Activated CD4-positive, alpha-beta memory T cell treated with anti-CD3 and anti-CD28 coated beads, Interleukin-2, amount 10 ng/mL, durations not matched to agents 7 days and 5 days (primary cell): ENCODE measurements around the gene METRN. TPM values are rescaled to one million over a fixed set of nuclear protein-coding genes. Genes with fewer than 3 reads are reported as not detected.
A peak's percentile ranks its signal among the peaks of the same experiment; 100 is the strongest.

ENCODE experiments used
- CTCF ChIA-PET: fragments of 350-600 bp; sonication (Branson Sonifier 250); formaldehyde crosslinking; loops from one replicate; lab custom pipeline; 2021; ENCODE audit warnings: antibody characterized with exemption, inconsistent platforms; lab: Charles Lee
- POLR2A ChIA-PET: fragments of 350-600 bp; sonication (Branson Sonifier 250); formaldehyde crosslinking; loops from one replicate; lab custom pipeline; 2021; ENCODE audit warnings: antibody characterized with exemption; lab: Charles Lee
- DNase-seq: peaks from one replicate; pipeline ENCODE4 v3.0.0-alpha.2; 2020
- H3K27ac Mint-ChIP-seq: one replicate; pipeline ENCODE4 v1.8.0; 2021; ENCODE audit warnings: mild to moderate bottlenecking, mixed read lengths
- H3K27me3 Mint-ChIP-seq: one replicate; pipeline ENCODE4 v1.8.0; 2021; ENCODE audit warnings: mixed read lengths
- H3K36me3 Mint-ChIP-seq: one replicate; pipeline ENCODE4 v1.8.0; 2021; ENCODE audit warnings: low read depth, mixed read lengths
- H3K4me1 Mint-ChIP-seq: one replicate; pipeline ENCODE4 v1.8.0; 2021; ENCODE audit warnings: mixed read lengths
- H3K4me3 Mint-ChIP-seq: one replicate; pipeline ENCODE4 v1.8.0; 2021; ENCODE audit warnings: mild to moderate bottlenecking, mixed read lengths
- H3K9me3 Mint-ChIP-seq: one replicate; pipeline ENCODE4 v1.8.0; 2021; ENCODE audit warnings: mixed read lengths
- total RNA-seq, 2 experiments: library from RNA; stranded (reverse); gene quantifications; one replicate each; pipeline ENCODE4 v1.2.3, GENCODE V29; 2021

METRN gene
- total RNA-seq, 2 experiments from 2014 or later, result 4.4 to 6.2 TPM

- peaks cover 12% of the 10 kb centered on the region for H3K4me1 Mint-ChIP-seq
- DNase-seq, result no peak
- peaks cover 13% of the 10 kb centered on the region for H3K36me3 Mint-ChIP-seq
- H3K27me3 Mint-ChIP-seq, result no peaks in the 10 kb centered on the region
- CTCF ChIA-PET, result interaction anchor here (0.8 to 1.4 kb wide), 2 partner anchors 56 to 173 kb away, joined by 3 read pairs; no protein-coding TSS in a partner anchor
- no peak overlapping the region for H3K4me3 Mint-ChIP-seq
- H3K9me3 Mint-ChIP-seq, result no peaks in the 10 kb centered on the region
- POLR2A ChIA-PET, result interaction anchor here (0.9 to 1.3 kb wide), 4 partner anchors 9 to 57 kb away, joined by 3 to 4 read pairs (median 4); partner anchors contain the start of genes CHTF18, CIAO3 and RPUSD1
- H3K27ac Mint-ChIP-seq, result no peak overlapping the region
These were observed 16.0 kb downstream of the METRN start for GRCh38 chr16:730666-731509.

- no peak for DNase-seq
- POLR2A ChIA-PET, result interaction anchor here (1.6 kb wide), 1 partner anchor 11 kb away, joined by 6 read pairs; the partner anchor contains the start of gene ANTKMT
- no peak overlapping the region for H3K4me3 Mint-ChIP-seq
- CTCF ChIA-PET, result interaction anchor here (1.4 kb wide), 1 partner anchor 54 kb away, joined by 3 read pairs; no protein-coding TSS in a partner anchor
- H3K27ac Mint-ChIP-seq, result no peak overlapping the region
- H3K27me3 Mint-ChIP-seq, result no peaks in the 10 kb centered on the region
- peaks cover 21% of the 10 kb centered on the region for H3K36me3 Mint-ChIP-seq
- H3K4me1 Mint-ChIP-seq, result peaks cover 21% of the 10 kb centered on the region
- no peaks in the 10 kb centered on the region for H3K9me3 Mint-ChIP-seq
These were observed 17.4 kb downstream of the METRN start for GRCh38 chr16:732332-732731.

DNA sequence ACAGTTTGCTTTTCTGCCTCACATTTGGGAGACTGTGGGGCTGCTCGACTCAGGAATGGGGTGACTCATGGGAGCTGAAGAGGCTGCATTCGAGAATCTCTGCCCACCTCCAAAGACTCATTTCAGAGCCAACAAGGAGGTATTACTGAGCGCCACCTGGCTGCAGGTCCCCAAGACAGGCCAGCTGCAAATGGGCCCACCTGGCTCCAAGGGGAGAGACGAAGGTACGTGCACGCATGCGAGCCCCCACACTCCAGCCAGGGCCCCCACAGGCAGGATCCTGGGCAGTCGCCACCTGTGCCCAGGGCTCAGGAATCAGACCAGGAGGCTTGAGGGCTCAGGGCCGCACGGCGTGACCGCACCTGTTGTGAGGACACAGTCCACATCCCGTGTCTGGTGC, 18.0 kb downstream of the METRN start:
- Mint-ChIP-seq H3K4me1 (peaks cover 25% of the 10 kb centered on the region), H3K9me3 (no peaks in the 10 kb centered on the region), H3K36me3 (peaks cover 24% of the 10 kb centered on the region), H3K4me3 (no peak overlapping the region), H3K27ac (no peak overlapping the region), H3K27me3 (no peaks in the 10 kb centered on the region)
- ChIA-PET POLR2A (interaction anchor here (1.6 kb wide), 1 partner anchor 11 kb away, joined by 6 read pairs; the partner anchor contains the start of gene ANTKMT), CTCF (interaction anchor here (1.2 kb wide), 1 partner anchor 16 kb away, joined by 3 read pairs; no protein-coding TSS in a partner anchor)
- DNase-seq, result no peak

- Mint-ChIP-seq H3K4me3 (no peak overlapping the region), H3K36me3 (peaks cover 26% of the 10 kb centered on the region), H3K27me3 (no peaks in the 10 kb centered on the region), H3K27ac (no peak overlapping the region), H3K4me1 (peaks cover 27% of the 10 kb centered on the region), H3K9me3 (no peaks in the 10 kb centered on the region)
- CTCF ChIA-PET, result interaction anchor here (1.2 kb wide), 1 partner anchor 16 kb away, joined by 3 read pairs; no protein-coding TSS in a partner anchor
- no peak for DNase-seq
- POLR2A ChIA-PET, result interaction anchor here (1.6 kb wide), 1 partner anchor 12 kb away, joined by 6 read pairs; the partner anchor contains the start of gene ANTKMT
These were observed 18.7 kb downstream of the METRN start for GRCh38 chr16:733382-734207.

- Mint-ChIP-seq H3K4me3 (no peak overlapping the region), H3K9me3 (no peaks in the 10 kb centered on the region), H3K27me3 (no peaks in the 10 kb centered on the region), H3K4me1 (peaks cover 31% of the 10 kb centered on the region), H3K27ac (no peak overlapping the region), H3K36me3 (peaks cover 30% of the 10 kb centered on the region)
- ChIA-PET POLR2A (interaction anchor here (1.8 kb wide), 1 partner anchor 10 kb away, joined by 5 read pairs; no protein-coding TSS in a partner anchor), CTCF (interaction anchor here (0.6 to 1.2 kb wide), 2 partner anchors 17 to 22 kb away, joined by 3 read pairs; no protein-coding TSS in a partner anchor)
- DNase-seq, result no peak
These were observed 19.5 kb downstream of the METRN start for GRCh38 chr16:734208-734980.

DNA sequence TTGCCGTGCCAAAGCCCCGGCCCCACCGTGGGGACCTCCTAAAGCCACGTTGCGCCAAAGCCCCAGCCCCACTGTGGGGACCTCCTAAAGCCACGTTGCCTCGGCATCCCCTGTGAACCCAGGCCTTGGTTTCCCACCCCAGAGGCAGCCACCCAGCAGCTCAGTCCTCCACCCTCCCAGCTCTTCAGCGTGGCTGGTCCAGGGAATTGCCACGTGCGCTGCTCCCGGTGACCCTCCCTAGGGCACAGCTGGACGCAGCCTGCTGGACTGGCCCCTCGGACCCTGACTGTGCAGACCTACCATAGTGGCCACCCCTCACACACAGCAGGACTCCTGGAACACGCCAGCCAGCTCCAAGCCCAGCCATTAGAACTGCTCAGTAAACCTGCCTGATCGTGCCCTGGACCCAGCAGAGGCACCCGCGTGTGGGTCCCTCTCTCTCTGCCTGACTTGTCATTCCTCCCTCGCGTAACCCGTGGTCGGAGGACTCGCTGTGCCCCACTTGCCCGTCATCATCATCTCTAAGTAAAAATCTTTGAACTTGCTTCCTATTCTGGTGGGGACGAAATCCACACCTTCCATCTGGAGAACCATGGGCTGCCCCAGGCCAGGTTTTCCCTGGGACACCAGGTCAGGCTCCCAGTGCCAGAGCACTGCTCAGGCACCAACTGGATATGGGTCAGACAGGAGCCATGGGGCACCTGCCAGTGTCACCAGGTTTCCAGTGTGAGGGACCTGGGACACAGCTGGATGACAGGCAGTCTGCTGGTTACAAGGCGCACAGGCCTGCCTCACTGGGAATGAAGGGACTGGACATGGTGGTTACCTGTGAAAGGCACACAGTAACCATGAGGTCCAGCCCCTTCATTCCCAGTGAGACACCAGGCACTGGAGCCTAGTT, 20.3 kb downstream of the METRN start:
- Mint-ChIP-seq H3K9me3 (no peaks in the 10 kb centered on the region), H3K36me3 (peaks cover 32% of the 10 kb centered on the region), H3K27ac (peak overlapping the region; percentile 57), H3K27me3 (no peaks in the 10 kb centered on the region), H3K4me3 (no peak overlapping the region), H3K4me1 (peaks cover 36% of the 10 kb centered on the region)
- ChIA-PET CTCF (interaction anchor here (0.6 to 1.5 kb wide), 6 partner anchors 10 to 28 kb away, joined by 3 to 8 read pairs (median 5); partner anchors contain the start of genes ANTKMT and METRN), POLR2A (interaction anchor here (1.1 to 1.8 kb wide), 3 partner anchors 11 to 40 kb away, joined by 3 to 5 read pairs (median 4); partner anchors contain the start of gene ANTKMT)
- DNase-seq, result no peak

DNA sequence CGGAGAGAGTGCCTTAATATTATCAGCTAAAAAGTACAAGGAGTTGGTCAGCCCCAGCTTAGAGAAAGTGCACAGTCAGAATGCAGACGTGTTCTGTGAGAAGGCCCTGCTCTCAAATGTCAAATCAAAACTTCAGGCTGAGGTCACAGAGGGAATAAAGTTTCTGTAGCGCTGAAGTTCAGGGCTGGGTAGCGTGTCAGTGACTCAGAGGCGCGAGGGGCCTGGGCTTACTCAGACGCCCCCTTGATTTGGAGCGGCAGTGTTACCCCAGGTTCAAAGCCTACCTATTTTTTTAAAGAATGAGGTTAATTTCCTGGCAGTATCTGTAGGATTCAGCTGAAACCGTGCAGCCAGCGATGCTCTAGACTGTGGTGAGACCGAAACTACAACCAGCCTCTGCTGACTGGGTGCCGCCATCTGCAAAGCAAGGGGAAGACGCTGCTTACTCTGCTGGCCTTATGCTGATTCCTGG, 21.1 kb downstream of the METRN start:
- peaks cover 36% of the 10 kb centered on the region for H3K4me1 Mint-ChIP-seq
- ChIA-PET POLR2A (interaction anchor here (0.8 to 1.8 kb wide), 5 partner anchors 8 to 46 kb away, joined by 3 to 5 read pairs (median 4); partner anchors contain the start of genes ANTKMT and WDR24), CTCF (interaction anchor here (1.0 to 1.5 kb wide), 6 partner anchors 11 to 29 kb away, joined by 3 to 8 read pairs (median 5); partner anchors contain the start of genes ANTKMT and METRN)
- peak; percentile 57 for DNase-seq
- H3K36me3 Mint-ChIP-seq, result peaks cover 32% of the 10 kb centered on the region
- H3K9me3 Mint-ChIP-seq, result no peaks in the 10 kb centered on the region
- H3K4me3 Mint-ChIP-seq, result no peak overlapping the region
- peak overlapping the region; percentile 57 for H3K27ac Mint-ChIP-seq
- H3K27me3 Mint-ChIP-seq, result no peaks in the 10 kb centered on the region

- H3K4me1 Mint-ChIP-seq, result peaks cover 36% of the 10 kb centered on the region
- no peaks in the 10 kb centered on the region for H3K9me3 Mint-ChIP-seq
- H3K27ac Mint-ChIP-seq, result no peak overlapping the region
- CTCF ChIA-PET, result interaction anchor here (1.0 to 1.5 kb wide), 4 partner anchors 22 to 48 kb away, joined by 3 to 7 read pairs (median 4); partner anchors contain the start of gene METRN
- POLR2A ChIA-PET, result interaction anchor here (1.2 kb wide), 1 partner anchor 47 kb away, joined by 4 read pairs; the partner anchor contains the start of gene WDR24
- peaks cover 32% of the 10 kb centered on the region for H3K36me3 Mint-ChIP-seq
- H3K4me3 Mint-ChIP-seq, result no peak overlapping the region
- H3K27me3 Mint-ChIP-seq, result no peaks in the 10 kb centered on the region
- no peak for DNase-seq
These were observed 22.1 kb downstream of the METRN start for GRCh38 chr16:736936-737481.

- DNase-seq, result no peak
- Mint-ChIP-seq H3K4me1 (peaks cover 36% of the 10 kb centered on the region), H3K36me3 (peaks cover 24% of the 10 kb centered on the region), H3K9me3 (no peaks in the 10 kb centered on the region), H3K4me3 (peak overlapping the region; percentile 77), H3K27ac (peak overlapping the region; percentile 31), H3K27me3 (no peaks in the 10 kb centered on the region)
- CTCF ChIA-PET, result interaction anchor here (1.0 to 2.2 kb wide), 5 partner anchors 12 to 28 kb away, joined by 3 to 10 read pairs (median 5); partner anchors contain the start of gene ANTKMT
- POLR2A ChIA-PET, result interaction anchor here (0.6 to 2.1 kb wide), 8 partner anchors 9 to 565 kb away, joined by 3 to 10 read pairs (median 4); partner anchors contain the start of genes ANTKMT, CHTF18 and RPUSD1
These were observed 24.9 kb downstream of the METRN start for GRCh38 chr16:739560-740458.
